ENCODE measurements around the gene ENPP6.

Gene ENPP6

DNA sequence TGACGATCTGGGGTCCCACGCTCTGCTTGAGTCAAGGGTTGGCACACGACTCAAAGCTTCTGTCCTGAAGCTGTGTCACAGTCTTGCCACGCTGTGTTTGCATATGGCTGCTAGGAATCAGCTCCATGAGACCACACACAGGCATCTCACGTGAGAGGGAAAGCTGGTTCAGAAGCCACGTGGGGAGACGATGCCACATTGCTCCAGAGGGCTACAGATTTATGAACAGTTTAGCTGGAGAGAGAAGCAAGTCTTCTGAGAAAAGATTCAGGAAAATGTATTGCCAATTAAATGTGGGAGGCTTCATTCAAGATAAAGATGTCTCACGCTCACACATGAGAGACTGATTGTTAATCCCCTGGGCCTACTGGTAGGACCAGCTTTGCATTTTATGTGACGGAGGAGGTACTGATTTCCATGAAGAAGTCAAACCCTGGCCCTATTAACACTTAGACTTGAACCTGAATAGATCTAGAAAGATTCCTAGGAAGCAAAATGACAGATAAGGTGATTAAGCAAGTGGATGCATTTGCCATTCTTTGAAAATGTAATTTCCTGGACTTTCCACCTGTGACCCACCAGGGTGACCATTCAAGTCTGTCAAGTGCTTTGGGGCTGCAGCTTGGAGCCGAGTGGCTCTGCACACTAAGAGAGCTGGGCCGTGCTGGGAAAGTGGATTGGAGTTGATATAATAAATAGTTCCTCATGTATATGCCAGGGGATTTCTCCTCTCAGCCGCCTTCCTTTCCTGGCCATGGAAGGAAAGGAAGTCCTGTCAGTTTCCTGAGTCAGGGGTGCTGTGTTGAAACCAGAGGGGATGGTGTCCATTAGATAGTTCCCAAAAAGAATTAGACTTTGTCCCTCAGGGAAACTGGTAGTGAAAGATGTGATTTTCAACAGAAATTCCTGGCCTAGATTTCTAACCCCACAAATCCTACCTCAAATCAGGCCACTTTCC, 29.0 kb downstream of the ENPP6 start:
- DNase-seq: no peak

DNA sequence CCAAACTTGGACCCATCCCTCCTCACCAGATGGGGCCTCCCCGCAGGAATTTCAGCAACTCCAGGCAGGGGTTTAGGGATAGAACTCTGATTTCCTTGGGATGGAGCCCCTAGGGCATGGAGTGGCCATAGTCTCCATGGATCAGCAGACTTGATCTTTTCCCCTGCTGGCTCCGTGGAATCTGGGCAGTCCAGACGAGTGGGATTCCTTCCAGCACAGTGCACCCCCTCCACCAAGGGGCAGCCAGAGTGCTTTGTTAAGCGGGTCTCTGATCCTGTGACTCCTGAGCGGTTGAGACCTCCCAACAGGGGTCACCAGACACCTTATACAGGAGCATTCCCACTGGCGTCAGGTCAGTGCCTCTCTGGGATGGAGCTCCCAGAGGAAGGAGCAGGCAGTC, 40.4 kb downstream of the ENPP6 start:
- DNase-seq: no peak

DNA sequence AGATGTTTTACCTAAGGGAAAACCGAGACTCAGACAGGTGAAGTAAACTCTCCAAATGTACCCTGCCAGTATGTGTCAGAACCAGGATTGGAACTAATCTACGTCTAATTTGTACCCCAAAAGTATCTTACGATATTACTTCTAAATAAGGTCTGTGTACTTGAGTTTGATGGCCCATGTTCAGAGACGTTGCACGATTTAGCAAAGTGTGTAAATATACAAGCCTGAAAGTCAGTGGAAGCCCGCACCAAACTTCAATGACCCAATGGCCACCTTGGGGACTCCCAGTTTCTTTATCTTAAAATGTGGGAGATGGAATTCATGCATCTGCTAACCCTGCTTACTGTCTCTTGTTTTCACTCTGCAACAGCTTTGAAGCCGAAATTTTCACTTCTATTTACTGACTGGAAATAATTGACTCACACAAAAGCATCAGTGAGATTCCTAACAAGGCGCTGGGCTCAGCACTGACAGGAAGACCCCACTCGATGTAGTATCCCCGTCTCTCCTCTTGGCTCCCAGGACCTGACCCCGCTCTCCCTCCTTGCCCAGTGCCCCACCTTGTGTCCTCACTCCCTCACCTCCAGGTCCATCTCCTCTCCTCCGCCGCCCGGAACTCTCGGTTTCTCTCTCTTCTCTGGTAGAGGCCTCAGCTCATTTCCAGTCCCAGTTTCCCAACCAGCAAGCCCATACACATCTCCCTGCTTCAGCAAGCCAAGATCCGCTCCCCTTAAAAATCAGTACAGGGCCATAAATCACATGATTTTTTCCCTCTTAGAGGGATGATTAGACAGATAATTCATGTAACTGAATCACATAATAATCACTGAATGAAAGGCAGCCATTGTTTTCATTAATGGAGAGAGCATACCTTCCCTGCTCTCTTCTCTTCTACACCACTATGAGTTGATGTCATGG, 42.8 kb downstream of the ENPP6 start:
- DNase-seq: no peak

DNA sequence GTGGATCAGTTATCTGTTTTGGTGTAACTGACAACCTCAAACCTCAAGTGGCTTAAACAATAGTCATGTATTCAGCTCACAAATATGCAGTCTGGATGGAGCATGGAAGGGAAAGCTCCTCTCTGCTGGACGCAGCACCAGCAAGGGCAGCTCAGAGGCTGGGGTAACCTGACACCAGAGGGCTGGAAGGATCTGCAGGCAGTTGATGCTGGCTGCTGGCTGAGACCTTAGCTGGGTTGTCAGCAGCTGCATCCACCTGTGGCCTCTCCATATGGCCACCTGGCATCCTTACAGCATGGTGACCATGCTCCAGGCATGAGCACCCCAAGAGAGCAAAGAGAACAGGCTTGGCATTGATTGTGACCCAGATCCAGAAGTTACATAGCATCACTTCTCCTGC, 46.7 kb downstream of the ENPP6 start:
- DNase-seq: no peak

DNA sequence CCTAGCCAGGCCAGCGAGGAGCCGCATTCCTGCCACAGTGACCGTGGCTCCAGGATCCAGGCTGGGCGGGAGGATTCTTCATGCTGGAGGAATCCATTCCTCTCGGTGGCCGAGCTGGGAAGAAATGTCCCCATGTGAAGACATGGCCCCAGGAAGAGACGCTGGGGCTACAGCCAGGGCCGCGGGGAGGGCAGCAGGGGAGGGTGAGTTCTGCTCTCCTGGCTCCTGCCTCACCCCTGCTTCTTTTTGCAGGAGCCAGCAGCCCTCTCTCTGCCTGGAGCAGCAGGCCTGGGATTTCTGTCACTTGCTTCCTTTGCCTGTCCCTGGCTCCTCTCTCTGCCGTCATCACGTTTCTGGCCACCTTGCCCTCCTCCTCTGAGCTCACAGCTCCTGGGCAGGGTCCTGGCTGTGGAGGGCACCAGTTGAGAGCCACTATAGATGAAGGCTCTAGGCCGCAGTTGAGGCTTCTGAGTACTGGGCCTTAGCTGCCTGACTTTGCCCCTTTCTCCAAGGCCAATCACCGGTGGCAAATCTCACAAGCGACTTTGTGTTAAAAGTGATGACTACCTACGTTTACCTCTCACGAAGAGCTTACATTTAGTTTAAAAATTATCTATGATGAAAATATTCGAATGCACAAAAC, 48.3 kb downstream of the ENPP6 start:
- DNase-seq: no peak

DNA sequence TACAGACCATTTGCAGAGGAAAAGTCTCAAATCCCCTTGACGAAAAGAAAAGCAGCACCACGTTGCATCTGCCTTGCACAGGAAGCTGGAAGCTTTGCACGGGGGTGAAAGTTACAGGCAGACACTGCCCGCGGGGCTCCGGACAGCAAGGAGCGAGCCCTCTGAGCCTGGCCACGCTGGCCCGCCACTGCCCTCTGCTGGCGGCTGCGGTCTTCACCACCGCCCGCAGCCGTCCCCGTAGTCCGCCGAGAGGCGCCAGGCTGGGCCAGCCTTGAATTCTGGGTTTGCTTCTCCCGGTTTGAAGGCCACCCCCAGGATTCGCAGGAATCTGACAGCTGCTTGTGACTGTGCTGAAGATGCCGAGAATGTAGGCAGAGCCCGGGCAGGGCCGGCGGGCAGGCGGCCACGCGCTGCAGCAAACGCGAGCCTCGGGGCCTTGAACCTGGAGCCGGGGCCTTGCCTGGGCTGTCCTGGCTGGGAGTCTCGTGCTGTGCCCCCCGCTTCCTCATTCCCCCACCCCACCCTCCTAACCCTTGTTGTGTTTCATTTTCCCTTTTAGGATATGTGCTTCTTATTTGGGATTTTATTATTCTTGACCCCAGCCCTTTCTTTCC, 49.2 kb downstream of the ENPP6 start:
- peak; percentile 13 for DNase-seq

DNA sequence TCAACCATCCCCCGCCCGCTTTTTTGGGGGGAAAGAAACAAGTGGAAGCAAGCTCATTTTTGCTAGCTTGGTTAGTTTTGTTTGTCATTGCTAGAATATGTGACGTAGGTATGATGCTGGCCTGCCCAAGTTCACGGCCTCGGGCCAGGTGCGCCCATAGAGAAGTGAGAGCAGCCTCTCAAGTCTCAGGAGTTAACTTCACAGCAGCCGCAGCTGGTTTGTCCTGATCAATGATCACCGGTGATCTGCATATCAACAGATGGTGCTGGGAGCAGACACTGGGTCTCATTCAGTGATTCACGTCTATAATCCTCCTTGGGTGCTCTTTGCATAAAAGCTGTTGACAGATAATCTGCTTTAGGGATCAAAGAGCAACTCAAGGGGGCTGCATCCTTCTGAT, 50.1 kb downstream of the ENPP6 start:
- DNase-seq: no peak

DNA sequence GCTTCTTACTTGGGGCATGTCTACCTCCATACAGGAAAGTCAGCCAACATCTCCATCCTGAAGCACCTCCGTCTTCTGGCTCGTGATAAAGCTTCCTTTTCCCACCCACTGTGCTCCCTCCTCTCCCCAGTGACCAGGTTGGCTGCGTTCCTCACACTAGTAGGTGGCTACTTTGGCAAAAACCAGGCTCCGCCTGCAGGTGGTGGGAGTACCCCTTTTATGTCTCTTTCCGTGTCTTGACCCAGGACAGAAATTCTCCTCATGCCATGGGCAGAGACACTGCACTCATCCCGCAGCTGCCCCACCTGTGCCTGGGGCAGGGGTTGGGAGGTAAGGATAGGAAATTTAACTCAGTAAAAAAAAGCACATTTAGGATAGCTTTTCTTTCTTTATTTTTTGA, 50.9 kb downstream of the ENPP6 start:
- no peak for DNase-seq

DNA sequence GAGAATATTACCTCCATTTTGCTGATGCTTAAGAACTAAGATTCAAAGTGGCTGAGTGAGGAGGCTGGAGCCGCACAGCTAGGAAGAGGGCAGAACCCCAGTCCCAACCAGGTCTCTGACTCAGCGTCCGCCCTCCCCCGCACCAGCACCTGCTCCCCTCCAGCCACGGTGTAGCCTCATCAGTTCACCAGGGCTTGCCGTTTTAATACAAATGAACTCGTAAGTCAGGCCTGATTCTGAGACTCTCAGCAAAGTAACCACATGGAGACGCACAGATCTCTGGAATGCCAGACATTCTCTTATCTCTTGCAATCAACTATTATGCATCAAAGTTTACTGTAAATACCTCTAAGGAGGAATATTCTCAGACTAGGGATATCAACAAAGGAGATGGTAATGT, 52.4 kb downstream of the ENPP6 start:
- no peak for DNase-seq

DNA sequence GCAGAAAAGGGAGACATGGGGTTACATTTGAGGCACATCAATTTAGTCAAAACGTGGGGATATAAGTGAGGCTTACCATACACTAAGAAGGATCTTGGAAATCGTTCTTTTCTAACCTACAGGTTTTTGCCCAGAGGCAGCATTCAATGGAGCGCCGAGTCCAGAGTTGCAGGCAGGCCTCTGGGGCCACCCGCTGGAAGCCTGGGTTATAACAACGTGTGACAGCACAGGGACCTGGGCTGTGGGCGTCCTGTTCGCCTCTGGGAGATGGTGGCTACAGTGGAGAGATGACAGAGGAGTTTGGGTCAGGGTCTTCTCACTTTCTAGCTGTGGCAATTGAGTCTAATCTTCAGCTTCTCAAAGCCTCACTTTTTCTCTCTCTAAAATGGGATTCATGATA, 53.9 kb downstream of the ENPP6 start:
- no peak for DNase-seq

DNA sequence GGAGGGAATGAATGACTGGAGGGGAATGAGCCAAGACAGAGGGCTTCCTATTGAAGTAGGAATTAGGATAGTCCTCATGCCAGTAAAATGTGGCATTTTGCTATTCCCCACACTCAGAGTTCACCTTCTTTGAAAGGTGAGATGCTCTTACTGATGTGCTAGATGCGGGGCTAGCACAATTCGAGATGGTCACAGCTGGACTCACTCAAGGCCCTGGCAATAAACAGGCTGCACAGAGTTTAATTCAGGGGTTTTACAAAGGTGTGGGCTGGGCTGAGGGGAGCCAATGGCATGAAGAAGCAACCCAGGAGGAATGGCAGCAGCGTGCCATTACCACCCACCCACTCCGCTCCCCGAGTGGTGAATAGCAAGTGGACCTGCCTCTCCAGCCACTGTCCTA, 55.1 kb downstream of the ENPP6 start:
- DNase-seq: no peak

DNA sequence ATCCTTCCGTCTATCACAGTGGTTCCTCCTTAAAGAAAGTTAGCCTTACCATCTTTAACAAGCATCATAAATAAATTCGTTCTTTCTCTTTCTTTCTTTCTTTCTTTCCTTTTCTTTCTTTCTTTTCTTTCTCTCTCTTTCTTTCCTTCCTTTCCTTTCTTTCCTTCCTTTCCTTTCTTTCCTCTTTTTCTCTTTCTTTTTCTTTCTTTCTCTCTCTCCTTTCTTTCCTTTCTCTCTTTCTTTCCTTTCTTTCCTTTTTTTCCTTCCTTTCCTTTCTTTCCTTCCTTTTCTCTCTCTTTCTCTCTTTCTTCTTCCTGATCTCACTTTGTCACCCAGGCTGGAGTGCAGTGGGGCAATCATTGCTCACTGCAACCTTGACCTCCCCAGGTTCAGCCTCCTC, 60.4 kb downstream of the ENPP6 start:
- no peak for DNase-seq

DNA sequence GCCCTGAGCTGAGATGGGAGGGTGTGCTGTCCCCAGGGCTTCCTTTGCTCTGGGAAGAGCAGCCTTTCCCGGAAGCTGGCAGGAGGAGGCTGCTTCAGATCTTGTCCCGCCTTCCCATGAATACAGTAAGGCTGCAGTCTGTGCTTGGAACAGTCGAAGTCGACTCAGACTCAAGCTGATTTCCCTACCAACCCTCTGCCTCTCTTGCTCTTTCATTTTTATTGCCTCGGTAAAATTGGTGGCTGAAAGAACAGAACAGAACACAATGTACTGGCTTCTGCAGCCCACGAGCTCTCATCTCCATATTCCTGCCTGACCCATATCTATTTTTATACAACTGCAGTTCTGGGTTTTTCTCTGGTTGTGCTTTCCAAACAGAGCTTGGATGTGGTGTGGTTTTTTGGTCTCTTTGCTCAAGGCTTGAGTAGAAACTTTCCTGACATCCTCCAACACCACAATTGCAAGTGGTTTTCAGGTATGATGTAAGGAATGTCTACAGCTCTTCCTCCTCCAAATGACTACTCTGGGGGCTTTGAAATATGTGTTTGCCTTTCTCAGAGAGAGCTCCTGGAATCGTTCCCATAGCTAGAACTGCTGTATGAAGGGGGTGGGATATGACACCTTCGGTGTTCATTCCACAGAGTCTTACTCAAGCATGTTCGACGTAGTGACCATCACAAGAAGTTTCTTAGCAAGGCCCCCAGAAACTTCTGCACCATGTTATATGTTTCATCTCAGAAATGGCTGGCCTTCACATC, 61.3 kb downstream of the ENPP6 start:
- DNase-seq: no peak

DNA sequence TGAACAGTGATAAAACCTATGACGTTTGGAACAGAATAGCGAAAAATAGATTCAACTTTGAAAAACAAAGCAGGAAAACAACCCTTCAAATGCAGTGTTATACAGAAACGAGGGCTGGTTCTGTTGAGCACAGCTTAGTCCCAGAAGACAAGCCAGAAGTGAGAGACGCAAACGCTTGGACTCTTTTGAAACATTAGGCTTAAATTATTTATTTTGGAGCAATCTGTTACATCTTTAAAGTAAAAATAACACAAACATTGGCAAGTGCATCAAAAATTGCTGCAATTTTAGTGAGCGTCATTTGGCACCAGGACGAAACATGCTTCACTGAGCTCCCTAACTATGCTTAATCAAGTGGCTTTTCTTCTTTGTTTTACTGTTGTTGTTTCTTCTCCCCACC, 63.5 kb downstream of the ENPP6 start:
- DNase-seq: no peak

DNA sequence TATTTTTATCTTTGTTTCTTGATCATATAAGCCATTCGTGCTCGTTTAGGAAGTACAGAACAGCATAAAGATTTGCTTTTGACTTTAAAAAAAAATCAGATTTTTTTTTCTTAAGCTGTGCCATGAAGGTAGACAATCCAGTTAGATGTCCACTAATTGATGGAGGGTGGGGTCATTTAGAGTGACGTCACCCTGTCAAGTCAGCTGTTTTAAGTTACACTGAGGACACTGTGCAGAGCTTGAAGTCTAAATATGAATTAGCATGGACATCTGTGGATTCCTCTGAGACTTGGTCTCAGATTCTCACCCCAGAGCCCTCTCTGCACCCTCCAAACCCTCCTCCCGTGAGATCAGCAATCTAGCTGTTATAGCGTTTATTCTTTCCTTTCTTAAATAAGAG, 63.9 kb downstream of the ENPP6 start:
- no peak for DNase-seq

DNA sequence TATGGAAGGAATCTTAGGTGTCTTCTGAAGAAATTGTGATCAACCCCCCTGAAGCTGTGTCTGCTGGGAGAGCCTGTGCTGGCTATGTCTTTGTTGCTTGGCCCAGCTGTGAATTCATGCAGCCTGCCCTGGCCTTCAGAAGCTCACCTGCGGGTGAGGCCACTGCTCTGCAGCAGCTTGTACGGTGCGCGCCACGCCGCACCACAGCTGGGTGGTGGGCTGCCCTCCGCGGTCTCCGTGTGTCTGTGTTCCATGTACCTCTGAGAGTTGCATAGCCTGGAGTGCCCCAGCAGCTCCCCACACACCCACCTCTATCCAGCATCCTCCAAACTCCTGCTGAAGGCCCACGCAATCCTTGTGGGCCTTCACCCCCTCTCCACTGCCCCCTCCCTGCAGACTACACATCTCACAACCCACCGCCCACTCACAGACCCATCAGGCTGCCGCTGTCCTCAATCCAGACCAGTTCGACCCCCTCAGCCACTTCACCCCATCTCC, 65.6 kb downstream of the ENPP6 start:
- no peak for DNase-seq

DNA sequence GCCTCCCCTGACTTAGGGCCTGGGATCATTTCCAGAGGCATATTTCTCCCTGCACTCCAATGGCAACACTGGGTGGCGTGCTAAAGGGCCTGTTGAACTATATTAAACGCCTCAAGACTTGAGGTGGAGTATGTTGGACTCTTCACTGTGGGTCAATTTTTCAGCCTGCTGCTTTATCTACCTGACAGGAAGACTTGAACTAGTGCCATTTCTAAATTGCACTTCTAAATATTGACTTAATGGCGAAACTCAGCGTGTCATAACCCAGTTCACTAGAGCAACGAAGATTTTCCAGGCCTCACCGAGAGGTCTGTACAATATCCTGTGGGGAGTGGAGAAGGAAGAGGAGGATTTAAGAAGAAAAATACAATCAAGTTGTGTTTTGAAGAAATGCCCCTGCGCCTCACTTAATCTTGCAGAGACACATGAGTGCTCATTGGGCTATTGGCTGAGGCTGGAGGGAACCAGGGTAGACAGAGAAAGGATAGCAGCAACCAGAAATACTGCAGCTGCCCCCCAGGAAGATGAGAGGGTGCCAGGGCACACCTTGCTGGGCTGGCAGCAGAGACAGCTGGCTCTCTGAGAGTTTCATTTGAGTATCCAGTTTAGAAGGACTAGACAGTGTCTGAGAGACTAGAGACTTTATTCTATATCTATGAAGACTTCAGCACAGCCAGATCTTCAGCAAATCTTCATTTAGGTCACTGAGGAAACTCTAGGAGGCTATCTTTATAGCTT, 67.4 kb downstream of the ENPP6 start:
- no peak for DNase-seq

DNA sequence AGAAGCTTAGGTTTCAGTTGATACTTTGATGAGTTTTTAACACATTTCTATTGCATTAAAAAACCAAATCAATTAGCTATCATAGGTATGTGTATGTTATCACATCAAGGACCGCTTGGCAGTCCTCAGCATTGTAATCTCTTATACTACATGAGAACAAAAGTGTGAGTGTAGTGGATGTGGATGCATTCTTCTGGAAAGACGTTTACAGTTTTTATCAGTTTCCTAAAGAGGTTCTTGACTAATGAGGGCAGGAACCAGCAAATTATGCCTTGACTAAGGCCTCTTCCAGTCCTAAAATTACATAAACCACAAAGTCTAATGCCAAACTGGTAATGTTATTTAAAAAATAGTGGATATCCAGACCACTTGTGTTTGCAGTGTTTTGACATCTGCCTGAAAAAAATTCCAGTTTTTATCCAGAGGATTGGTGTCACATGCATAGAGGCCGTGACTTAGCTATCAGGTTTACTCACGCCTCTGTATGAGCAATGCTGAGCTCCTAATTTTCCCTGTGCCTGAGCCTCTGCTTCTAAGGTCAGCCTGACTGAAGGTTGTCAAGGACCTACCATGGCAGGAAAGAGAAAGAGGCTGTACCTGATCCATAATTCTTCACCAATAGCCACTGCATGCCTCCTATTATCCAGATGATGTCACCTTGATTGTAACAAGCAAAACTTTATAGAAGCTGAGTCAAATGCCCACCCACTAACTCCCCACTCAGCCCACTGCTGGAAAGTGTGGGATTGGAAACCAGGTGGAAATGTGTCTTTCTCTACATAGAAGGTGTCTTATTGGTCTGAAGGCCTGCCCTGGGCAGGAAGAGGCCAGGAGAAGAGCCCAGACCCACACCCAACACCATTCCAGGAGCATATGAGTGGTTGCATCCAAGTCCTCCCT, 68.7 kb downstream of the ENPP6 start:
- DNase-seq: no peak

DNA sequence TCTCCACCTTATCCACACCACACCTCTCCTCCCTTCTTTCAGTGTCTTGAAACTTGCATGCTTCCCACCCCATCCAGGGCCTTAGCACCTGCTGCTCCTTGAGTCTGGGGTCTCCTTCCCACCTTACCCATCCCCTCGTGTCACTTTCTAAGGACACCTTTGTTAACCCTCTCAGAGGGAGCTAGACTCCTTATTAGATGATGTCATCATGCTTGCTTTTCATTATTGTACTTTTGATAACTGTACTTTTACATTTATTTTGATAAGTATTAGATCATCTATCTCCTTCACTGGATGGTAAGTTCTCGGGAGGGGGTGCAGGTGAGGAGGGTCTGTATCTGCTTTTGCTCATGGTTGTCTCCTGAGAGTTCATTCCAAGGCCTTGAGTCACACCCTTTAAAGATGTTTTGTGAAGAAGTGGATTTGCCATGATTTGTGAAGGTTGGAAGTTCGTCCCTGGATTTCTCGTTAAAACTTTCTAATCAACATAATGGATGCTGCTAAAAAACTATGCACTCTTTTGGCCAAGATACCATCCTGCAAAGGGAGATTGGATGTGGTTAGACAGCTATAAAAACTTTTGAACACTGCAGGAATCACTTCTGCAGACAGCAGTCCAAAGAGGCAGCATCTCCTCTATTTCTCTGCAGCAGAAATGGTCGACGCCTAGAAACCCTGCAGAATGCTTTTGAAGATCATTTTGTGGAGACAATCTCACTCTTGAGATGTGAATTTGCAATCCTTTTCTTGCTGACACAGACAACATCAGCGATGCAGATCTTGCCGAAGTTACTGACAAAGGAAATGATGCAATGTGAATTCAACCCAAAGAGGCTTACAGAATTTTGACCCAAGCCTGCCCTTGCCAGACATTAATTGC, 69.6 kb downstream of the ENPP6 start:
- no peak for DNase-seq

Measured in NCI-H1092 (cell line).